ENCODE measurements around the gene NIPAL1. TPM values are rescaled to one million over a fixed set of nuclear protein-coding genes. Genes with fewer than 3 reads are reported as not detected.

The NIPAL1 gene
- total RNA-seq, 4 donors from 2014 or later: 0.22 to 2.0 (median 0.33) TPM; not detected in 1

DNA sequence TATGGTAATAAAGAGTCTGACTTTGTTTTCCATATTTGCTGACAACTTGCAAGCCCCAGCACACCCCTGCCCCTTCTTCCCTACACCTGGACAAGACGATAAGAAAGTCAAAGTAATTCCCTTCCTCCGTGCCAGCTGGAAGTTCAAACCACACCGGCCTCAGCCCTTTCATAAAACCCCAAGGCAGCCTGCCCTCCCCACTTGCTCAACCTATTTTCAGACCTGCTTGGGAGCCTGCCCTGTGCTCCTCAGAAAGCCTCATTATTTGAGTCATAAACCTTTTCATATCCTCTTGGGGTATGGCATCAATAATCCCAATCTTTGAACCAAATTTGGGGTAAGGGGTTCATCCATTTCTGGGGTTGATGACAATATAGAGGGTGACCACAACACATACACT, 29.5 kb downstream of the NIPAL1 start:
- TF ChIP-seq, protein P1, sequence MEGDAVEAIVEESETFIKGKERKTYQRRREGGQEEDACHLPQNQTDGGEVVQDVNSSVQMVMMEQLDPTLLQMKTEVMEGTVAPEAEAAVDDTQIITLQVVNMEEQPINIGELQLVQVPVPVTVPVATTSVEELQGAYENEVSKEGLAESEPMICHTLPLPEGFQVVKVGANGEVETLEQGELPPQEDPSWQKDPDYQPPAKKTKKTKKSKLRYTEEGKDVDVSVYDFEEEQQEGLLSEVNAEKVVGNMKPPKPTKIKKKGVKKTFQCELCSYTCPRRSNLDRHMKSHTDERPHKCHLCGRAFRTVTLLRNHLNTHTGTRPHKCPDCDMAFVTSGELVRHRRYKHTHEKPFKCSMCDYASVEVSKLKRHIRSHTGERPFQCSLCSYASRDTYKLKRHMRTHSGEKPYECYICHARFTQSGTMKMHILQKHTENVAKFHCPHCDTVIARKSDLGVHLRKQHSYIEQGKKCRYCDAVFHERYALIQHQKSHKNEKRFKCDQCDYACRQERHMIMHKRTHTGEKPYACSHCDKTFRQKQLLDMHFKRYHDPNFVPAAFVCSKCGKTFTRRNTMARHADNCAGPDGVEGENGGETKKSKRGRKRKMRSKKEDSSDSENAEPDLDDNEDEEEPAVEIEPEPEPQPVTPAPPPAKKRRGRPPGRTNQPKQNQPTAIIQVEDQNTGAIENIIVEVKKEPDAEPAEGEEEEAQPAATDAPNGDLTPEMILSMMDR (IDR thresholded peaks at IDR 0.05; ENCODE audit: low read depth): no peak

DNA sequence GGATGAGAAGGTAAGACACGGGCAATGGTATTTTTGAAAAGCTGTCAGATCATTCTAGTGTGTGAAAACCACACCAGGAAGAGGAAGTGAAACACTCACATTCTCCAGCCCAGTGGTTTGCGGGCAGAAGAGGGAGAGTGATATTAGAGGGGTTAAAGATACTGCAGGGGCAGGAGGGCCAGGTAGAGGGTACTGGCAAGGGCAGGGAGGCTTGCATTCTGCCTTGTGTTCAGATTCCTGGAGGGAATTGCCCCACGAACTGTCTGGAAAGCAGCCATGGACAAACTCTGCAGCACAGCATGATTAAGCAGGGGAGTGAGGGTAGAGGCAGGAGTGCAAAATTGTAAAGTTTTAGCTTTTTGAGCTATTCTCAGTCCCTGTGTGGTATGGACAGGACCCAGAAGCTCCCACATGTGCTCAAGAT, 30.9 kb downstream of the NIPAL1 start:
- TF ChIP-seq, protein P1 (IDR thresholded peaks at IDR 0.05; ENCODE audit: low read depth): no peak

DNA sequence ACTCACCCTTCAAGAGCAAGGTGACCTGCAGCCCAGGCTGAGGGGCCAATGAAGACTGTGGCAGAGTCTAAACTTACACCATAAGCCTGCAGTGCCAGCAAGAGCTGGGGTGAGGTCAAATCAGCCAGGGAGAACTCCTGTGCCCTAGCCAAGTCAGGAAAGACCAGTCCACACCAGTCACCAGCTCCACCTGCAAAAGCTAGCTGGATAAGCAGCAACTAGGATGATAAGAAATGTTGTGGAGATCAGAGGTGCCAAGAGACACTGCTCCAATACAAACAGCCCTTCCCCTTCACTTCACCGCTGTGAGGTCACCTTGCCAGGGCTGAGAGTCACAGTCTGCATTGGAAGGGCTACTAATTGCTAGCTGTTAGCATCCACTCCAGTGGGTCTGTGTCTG, 31.3 kb downstream of the NIPAL1 start:
- TF ChIP-seq, protein P1 (IDR thresholded peaks at IDR 0.05; ENCODE audit: low read depth): no peak

DNA sequence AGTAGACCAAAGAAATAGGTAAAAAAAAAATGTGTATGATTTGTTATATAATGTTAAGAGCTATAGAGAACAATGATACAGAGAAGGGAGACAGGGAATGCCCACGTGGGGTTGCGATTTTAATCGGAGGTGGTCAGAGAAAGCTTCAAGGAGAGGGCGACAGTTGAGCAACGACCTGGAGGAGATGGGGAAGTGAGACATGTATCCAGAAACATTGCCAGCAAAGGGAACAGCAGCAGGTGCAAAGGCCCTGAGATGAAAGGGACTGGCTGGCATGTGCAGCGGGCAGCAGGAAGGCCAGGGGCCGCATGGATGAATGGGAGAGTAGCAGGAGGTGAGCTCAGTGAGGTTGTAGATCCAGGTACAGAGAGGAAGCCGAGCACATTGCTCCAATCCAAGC, 32.9 kb downstream of the NIPAL1 start:
- TF ChIP-seq, protein P1 (IDR thresholded peaks at IDR 0.05; ENCODE audit: low read depth): no peak

- TF ChIP-seq, protein P1 (IDR thresholded peaks at IDR 0.05; ENCODE audit: low read depth): no peak
Observed at GRCh38 chr4:48051078-48051477, 34.5 kb downstream of the NIPAL1 start.

DNA sequence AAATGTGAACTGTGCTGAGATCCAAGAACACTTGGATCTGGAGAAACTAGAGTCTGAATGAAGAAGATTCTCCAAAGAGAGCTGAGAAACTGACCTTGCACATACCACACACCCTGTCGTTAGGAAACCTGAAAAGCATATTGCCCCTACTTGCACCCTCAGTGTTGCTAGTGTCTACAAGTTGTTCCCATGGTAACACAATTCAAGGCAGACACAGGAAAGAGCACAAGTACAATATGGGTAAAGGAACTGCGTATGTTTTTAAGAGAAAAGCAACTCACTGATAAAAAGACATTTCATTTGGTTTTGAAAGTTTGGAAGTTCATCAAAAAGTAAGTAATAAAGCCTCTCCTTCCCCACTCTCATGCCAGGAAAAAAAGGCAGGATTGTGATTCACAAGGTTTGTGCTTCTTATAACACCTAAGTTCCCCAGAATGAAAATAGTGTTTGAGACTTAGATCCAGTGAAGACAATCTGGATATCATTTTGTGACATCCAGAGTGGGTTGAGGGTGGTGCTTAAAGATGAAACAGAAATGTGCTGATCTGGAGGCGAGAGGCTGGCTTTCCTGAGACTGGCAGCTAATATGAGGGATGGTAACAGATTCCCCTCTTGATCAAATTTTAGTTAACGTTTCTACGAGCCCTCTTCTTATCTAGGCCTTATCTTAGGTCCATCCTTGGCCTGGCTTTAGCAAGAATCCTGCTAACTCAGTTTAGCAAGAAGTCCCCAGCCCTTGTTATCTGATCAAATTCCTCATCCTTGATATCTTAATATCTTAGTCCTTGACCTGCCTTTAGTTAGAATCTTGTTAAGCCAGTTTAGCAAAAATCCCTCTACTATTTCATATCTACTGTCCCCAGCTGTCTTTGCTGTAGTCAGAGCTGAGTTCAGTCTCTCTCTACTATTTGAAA, 42.3 kb downstream of the NIPAL1 start:
- TF ChIP-seq, protein P1 (IDR thresholded peaks at IDR 0.05; ENCODE audit: low read depth): no peak

DNA sequence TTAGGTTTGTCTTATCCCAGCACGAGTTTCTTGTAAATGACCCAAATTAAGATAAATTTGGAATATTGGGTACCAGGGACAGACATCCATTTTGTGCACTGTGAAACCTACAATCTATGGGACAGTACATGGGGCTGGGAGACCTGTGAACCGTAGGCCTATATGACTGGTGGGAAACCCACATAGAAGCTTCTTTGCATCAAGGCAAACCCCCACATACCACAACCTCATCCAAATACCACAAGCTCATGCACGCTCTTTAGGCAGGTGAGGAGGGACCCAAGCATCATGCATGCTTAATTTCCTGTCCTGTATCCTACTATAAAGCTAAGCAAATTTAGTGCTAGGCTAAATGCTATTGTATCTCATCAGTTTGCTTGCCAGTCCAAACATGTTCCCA, 47.8 kb downstream of the NIPAL1 start:
- TF ChIP-seq, protein P1 (IDR thresholded peaks at IDR 0.05; ENCODE audit: low read depth): no peak

Data from subcutaneous adipose tissue (tissue), 4 donors.